GM12873 (cell line): ENCODE measurements around the gene RPUSD1.

ENCODE experiments used
- TF ChIP-seq, protein P1 (sequence below): IDR thresholded peaks from 2 replicates; pipeline ENCODE4 v1.5.1; 2012; ENCODE audit warnings: low read depth, mild to moderate bottlenecking, moderate library complexity, low read length, control low read depth; ENCODE audit not compliant: insufficient read depth; ENCODE audit errors: missing control alignments

The RPUSD1 gene

GRCh38 chr16:804193-805048 lies 16.2 kb upstream of the RPUSD1 start:
- TF ChIP-seq, protein P1, sequence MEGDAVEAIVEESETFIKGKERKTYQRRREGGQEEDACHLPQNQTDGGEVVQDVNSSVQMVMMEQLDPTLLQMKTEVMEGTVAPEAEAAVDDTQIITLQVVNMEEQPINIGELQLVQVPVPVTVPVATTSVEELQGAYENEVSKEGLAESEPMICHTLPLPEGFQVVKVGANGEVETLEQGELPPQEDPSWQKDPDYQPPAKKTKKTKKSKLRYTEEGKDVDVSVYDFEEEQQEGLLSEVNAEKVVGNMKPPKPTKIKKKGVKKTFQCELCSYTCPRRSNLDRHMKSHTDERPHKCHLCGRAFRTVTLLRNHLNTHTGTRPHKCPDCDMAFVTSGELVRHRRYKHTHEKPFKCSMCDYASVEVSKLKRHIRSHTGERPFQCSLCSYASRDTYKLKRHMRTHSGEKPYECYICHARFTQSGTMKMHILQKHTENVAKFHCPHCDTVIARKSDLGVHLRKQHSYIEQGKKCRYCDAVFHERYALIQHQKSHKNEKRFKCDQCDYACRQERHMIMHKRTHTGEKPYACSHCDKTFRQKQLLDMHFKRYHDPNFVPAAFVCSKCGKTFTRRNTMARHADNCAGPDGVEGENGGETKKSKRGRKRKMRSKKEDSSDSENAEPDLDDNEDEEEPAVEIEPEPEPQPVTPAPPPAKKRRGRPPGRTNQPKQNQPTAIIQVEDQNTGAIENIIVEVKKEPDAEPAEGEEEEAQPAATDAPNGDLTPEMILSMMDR, result no peak

GRCh38 chr16:803754-804080 lies 15.5 kb upstream of the RPUSD1 start:
- TF ChIP-seq, protein P1, result no peak

GRCh38 chr16:802914-803753 lies 15.0 kb upstream of the RPUSD1 start:
- TF ChIP-seq, protein P1, result no peak

GRCh38 chr16:802461-802860 lies 14.3 kb upstream of the RPUSD1 start:
- TF ChIP-seq, protein P1, result no peak

DNA sequence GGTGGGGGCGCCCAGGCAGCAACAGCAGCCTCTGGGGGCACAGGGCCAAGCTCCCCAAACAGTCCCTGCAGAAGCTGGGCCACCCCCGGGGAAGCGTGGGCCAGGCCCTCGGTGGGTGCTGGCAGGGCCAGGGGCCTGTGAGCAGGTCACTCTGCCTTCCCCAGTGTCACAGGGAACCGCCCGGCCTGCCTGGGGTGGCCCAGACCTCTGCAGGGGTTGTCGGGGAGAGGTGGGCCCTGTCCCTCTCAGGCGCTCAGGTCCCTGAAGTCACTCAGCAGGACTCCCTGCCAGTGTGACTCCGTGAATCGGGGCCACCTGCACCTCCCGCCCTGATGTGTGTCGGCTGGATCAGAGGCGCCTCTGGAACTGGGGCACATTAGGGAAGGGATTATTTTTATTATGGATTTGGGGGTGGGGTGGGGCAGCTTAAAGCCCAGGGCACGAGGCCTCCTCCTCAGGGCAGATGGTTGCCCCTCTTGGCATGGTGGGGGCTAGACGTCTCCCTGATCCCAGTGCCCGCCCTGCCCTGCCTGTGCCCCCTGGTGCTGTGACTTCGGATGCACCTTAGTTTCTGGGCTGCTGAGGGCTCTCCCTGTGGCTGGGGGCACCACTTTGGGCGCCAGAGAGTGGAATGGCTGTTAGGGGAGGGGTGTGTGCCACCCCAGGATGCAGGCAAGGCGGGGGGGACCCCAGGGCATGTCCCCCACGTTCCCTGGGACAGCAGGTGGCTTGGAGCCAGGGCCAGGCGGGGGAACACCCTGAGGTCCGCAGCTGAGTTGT lies 13.6 kb upstream of the RPUSD1 start:
- TF ChIP-seq, protein P1, result no peak

DNA sequence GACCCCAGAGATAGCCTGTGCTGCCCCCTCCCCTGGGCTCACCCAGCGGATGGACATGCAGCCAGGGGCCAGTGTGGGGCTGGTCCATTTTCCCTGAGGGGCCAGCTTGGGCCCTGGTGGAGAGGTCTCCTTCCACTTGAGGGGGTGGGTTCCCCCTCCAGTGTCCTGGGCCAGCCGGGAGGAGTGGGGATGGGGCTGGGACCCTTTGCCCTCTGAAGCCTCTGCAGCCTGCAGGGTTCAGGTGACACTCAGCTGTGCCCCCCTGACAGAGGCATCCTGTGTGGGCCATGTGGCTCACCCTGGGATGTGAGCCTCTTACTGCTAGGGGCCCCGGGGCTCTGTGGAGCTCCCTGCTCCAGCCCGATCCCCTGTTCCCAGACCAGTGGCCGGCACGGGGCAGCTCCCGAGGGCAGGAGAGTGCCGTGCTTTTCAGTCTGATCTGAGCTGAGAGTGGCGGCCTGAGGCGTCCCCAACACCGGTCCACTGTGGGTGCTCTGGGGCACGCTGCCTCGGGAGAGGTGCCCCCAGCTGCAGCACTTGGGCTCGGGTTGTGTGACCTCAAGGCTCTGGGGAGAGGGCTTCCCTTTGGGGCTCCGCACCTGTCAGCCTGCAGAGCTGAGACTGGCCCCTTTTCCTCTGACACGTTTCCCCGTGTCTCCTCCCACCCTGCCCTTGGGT lies 12.8 kb upstream of the RPUSD1 start:
- TF ChIP-seq, protein P1, result no peak
